IPS DF 19.7 (cell line): Measurements from ENCODE around the gene SH3BP5.

ENCODE experiments used
- DNase-seq: peaks from one replicate; pipeline ENCODE4 v3.0.0-alpha.2; 2013; ENCODE audit warnings: low read depth, low spot score

SH3BP5 gene

GRCh38 chr3:15255215-15255614 lies 77.2 kb downstream of the SH3BP5 start:
- no peak for DNase-seq

GRCh38 chr3:15253023-15253697 lies 79.2 kb downstream of the SH3BP5 start:
- no peak for DNase-seq

- no peak for DNase-seq
These were observed 86.2 kb downstream of the SH3BP5 start for GRCh38 chr3:15246186-15246585.

- no peak for DNase-seq
These were observed 88.4 kb downstream of the SH3BP5 start for GRCh38 chr3:15243822-15244482.

- no peak for DNase-seq
These were observed 91.0 kb downstream of the SH3BP5 start for GRCh38 chr3:15241341-15241740.

- DNase-seq, result no peak
These were observed 103.1 kb downstream of the SH3BP5 start for GRCh38 chr3:15229262-15229661.

- no peak for DNase-seq
These were observed 104.2 kb downstream of the SH3BP5 start for GRCh38 chr3:15228147-15228546.

- DNase-seq, result no peak
These were observed 108.5 kb downstream of the SH3BP5 start for GRCh38 chr3:15223685-15224572.

GRCh38 chr3:15221574-15222217 lies 110.7 kb downstream of the SH3BP5 start:
- DNase-seq, result no peak

- DNase-seq, result no peak
These were observed 111.7 kb downstream of the SH3BP5 start for GRCh38 chr3:15220661-15221060.

GRCh38 chr3:15220056-15220455 lies 112.3 kb downstream of the SH3BP5 start:
- DNase-seq, result no peak

- no peak for DNase-seq
These were observed 113.7 kb downstream of the SH3BP5 start for GRCh38 chr3:15218689-15219088.

- no peak for DNase-seq
These were observed 114.5 kb downstream of the SH3BP5 start for GRCh38 chr3:15217841-15218267.

- DNase-seq, result no peak
These were observed 115.2 kb downstream of the SH3BP5 start for GRCh38 chr3:15217011-15217671.

GRCh38 chr3:15216501-15216900 lies 115.9 kb downstream of the SH3BP5 start:
- DNase-seq, result no peak

- DNase-seq, result no peak
These were observed 116.4 kb downstream of the SH3BP5 start for GRCh38 chr3:15215996-15216395.

- DNase-seq, result no peak
These were observed 117.6 kb downstream of the SH3BP5 start for GRCh38 chr3:15214758-15215157.

- no peak for DNase-seq
These were observed 120.4 kb downstream of the SH3BP5 start for GRCh38 chr3:15211937-15212336.

- DNase-seq, result no peak
These were observed 124.4 kb downstream of the SH3BP5 start for GRCh38 chr3:15207836-15208504.

GRCh38 chr3:15206662-15207576 lies 125.5 kb downstream of the SH3BP5 start:
- no peak for DNase-seq
